BE2C (cell line): ENCODE measurements around the gene TRAPPC2.

Experiments
- DNase-seq: peaks from one replicate; pipeline ENCODE4 v3.0.0-alpha.2; 2020
- H3K27me3 ChIP-seq: fragments of 250-450 bp; sonication (Bioruptor Pico); 2 replicates; pipeline ENCODE4 v1.5.1; 2020; ENCODE audit warnings: mild to moderate bottlenecking
- H3K36me3 ChIP-seq: fragments of 250-450 bp; sonication (Bioruptor Pico); 2 replicates; pipeline ENCODE4 v1.5.1; 2020; ENCODE audit warnings: mild to moderate bottlenecking
- H3K4me1 ChIP-seq: fragments of 250-450 bp; sonication (Bioruptor Pico); 2 replicates; pipeline ENCODE4 v1.5.1; 2020
- H3K4me3 ChIP-seq: 2 replicates; pipeline ENCODE4 v1.5.1; 2011; ENCODE audit warnings: low read depth, low read length
- H3K9me3 ChIP-seq: fragments of 250-450 bp; sonication (Bioruptor Pico); 2 replicates; pipeline ENCODE4 v1.5.1; 2020
- TF ChIP-seq, protein P1 (sequence below): IDR thresholded peaks from 2 replicates; pipeline ENCODE4 v1.5.1; 2012; ENCODE audit warnings: mild to moderate bottlenecking, low read depth, low read length

TRAPPC2 gene

DNA sequence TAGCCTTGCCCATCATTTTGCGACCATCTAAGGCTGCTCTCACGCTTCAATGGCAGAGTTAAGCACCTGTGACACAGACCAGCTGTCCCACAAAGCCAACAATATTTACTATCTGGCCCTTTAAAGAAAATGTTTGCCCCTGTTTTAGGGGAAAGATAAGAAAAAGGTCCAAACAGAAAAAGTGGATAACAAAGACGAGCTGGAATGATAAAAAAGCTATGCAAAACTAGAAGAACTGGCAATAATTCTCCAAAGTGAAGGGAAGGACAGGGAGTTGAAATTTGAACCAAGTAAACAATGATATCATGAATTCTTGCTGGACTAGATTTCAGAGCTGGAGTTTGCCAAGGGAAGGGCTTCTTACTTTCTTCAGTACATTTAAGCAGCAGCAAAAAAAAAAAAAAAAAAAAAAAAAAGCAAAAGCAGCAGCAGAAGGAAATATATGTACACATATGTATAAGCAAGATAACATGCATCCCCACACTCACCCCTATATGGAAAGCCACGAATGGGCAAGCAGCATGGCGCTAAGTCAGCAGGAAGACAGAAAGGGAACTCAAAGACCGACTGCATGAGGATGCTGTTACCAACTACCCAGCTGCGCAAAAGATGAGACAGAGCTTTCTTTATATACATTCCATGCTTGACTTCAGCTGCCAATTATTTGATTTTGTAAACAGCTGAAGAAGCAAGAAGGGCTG is 12.5 kb downstream of the TRAPPC2 start:
- no peaks in the 10 kb centered on the region for H3K9me3 ChIP-seq
- no peak for DNase-seq
- no peaks in the 10 kb centered on the region for H3K4me1 ChIP-seq
- TF ChIP-seq, protein P1, sequence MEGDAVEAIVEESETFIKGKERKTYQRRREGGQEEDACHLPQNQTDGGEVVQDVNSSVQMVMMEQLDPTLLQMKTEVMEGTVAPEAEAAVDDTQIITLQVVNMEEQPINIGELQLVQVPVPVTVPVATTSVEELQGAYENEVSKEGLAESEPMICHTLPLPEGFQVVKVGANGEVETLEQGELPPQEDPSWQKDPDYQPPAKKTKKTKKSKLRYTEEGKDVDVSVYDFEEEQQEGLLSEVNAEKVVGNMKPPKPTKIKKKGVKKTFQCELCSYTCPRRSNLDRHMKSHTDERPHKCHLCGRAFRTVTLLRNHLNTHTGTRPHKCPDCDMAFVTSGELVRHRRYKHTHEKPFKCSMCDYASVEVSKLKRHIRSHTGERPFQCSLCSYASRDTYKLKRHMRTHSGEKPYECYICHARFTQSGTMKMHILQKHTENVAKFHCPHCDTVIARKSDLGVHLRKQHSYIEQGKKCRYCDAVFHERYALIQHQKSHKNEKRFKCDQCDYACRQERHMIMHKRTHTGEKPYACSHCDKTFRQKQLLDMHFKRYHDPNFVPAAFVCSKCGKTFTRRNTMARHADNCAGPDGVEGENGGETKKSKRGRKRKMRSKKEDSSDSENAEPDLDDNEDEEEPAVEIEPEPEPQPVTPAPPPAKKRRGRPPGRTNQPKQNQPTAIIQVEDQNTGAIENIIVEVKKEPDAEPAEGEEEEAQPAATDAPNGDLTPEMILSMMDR, result no peak
- no peak overlapping the region for H3K4me3 ChIP-seq
- H3K36me3 ChIP-seq, result no peaks in the 10 kb centered on the region; the same call in none of the 2 replicates
- no peaks in the 10 kb centered on the region for H3K27me3 ChIP-seq

DNA sequence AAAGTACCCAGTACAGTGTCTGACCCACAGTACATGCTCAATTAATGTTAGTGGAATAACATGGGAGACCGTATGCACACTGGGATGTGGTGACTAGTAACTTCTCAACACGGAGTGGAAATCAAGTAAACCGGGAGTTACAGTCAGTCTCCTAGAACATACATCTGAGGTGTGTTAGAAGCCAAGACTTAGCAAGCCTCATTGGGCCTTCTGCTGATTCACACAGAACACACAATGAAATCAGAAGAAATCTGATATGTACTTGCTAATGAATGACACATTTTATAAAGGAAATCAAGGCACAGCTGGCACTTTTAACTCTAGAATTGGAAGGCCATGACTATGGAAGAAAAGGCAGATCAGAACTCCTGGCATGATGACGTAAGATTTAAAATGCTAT is 13.0 kb downstream of the TRAPPC2 start:
- DNase-seq, result no peak

DNA sequence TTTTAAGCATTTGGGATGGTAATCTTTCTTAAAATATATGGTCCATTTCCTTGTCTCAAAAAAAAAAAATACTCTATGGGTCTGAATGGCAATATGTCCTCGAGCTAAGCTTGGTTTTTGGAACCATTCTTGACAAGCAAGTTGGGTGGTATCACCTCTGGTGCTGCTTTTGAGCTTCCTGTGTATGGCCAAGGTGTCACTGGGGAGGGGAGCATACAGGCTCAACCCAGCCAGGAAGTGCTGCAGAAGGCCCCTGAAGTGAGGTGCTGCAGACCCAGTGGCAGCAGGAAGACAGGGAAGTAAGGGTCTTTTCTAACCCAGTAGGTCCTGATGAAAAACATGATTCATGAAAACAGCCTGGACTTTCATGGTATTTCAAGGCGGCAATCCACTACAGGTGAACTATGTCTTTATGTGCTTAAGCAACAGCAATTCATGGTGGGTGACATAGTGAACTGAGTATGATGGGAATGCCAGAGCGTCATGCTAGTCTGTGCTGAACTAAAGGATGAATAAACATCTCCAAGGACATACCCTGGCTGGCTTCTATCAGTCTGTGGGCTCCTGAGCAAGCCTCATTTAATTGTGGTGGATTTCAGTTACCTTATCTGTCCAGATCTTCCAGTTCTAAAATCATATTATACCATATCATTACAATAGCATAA is 15.1 kb downstream of the TRAPPC2 start:
- Histone ChIP-seq H3K4me3 (no peak overlapping the region), H3K4me1 (no peaks in the 10 kb centered on the region), H3K9me3 (no peaks in the 10 kb centered on the region), H3K27me3 (no peaks in the 10 kb centered on the region), H3K36me3 (peaks cover 12% of the 10 kb centered on the region)
- DNase-seq, result no peak
- TF ChIP-seq, protein P1, result no peak

More for the DNA sequence above, 13.0 kb downstream of the TRAPPC2 start:
- no peaks in the 10 kb centered on the region for H3K4me1 ChIP-seq
- no peaks in the 10 kb centered on the region for H3K9me3 ChIP-seq
- peaks cover under 1% of the 10 kb centered on the region for H3K36me3 ChIP-seq
- H3K27me3 ChIP-seq, result no peaks in the 10 kb centered on the region
- TF ChIP-seq, protein P1, result no peak
- H3K4me3 ChIP-seq, result no peak overlapping the region

DNA sequence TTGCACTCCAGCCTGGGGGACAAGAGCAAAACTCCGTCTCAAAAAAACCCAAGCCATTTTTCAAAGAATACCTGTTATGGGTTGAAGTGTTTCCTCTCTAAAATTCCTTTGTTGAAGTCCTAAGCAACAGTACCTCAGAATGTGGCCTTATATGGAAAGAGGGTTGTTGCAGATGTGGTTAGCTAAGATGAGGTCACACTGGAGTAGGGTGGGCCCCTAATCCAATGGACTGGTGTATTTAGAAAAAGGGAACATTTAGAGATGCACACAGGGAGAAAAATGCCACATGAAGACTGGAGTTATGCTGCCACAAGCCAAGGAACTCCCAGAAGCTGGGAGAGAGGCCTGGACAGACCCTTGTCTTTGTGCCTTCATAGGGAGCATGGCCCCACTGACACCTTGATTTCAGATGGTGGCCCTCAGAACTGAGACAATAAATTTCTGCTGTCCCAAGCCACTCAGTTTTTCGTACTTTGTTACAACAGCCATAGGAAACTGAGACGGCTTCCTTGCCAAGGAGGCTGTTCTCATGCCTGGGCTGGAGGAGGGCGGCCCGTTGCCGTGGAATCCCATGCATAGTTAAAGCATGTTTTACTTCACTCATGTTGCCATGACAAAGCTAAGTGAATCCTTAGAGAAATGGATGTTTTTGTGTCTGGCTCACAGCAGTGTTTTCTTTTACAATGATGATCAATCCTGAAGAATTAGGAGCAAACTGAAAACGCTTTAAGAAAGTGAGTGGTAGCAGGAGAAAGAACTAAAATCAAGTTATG is 16.5 kb downstream of the TRAPPC2 start:
- no peak overlapping the region for H3K4me3 ChIP-seq
- no peak for DNase-seq
- H3K27me3 ChIP-seq, result no peaks in the 10 kb centered on the region
- H3K4me1 ChIP-seq, result no peaks in the 10 kb centered on the region
- TF ChIP-seq, protein P1, result no peak
- no peaks in the 10 kb centered on the region for H3K9me3 ChIP-seq
- peaks cover 12% of the 10 kb centered on the region for H3K36me3 ChIP-seq

DNA sequence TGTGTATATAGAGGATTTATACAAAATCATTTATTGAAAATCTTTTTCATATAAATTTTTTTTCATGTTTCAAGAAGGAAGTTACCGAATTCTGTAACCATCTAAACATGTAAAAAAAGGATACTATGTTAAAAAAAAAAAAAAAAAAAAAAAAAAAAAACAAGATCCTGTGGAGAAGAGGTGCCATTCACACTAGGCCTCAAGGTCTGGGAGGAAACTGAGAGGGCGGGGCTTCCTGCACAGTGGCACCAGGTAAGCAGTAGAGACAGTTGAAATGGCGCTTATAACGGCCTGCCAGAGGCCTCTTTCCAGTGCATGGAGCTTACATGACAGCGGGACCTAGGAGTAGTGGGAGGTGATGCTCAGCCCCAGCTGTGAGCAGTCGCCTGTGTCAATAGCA is 17.5 kb downstream of the TRAPPC2 start:
- Histone ChIP-seq H3K27me3 (no peaks in the 10 kb centered on the region), H3K4me1 (no peaks in the 10 kb centered on the region), H3K4me3 (no peak overlapping the region), H3K36me3 (peaks cover 12% of the 10 kb centered on the region), H3K9me3 (no peaks in the 10 kb centered on the region)
- DNase-seq, result no peak
- TF ChIP-seq, protein P1, result no peak
